ENCODE measurements around the gene FKBP10. TPM values are rescaled to one million over a fixed set of nuclear protein-coding genes. Genes with fewer than 3 reads are reported as not detected.

The FKBP10 gene
- total and polyA plus RNA-seq, 4 donors = 0.71 to 17.6 (median 5.6) TPM

DNA sequence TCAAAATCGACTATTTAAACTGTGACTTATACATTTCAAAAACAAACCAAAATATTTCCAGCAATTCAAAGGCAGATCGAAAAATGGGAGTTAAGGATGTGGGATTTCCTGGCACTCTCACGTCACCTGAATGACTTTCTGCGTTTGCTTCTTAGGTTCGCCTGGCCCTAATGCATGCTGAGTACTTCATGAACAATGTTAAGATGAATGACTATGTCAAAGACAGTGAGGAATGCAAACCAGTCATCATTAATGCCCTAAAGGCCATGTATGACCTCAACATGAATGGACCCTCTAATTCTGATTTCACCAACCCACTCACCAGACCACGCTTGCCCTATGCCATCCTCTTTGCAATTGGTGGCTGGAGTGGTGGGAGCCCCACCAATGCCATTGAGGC lies 32.2 kb downstream of the FKBP10 start:
- TF ChIP-seq NR2F2 (IDR thresholded peaks at IDR 0.05) (no peak), TAF1 (conservative IDR thresholded peaks at IDR 0.05) (no peak), HNF4A (conservative IDR thresholded peaks at IDR 0.05) (no peak), SP1 (IDR thresholded peaks at IDR 0.05) (no peak), RAD21 (IDR thresholded peaks at IDR 0.05) (no peak), YY1 (IDR thresholded peaks at IDR 0.05) (no peak), FOXA1 (IDR thresholded peaks at IDR 0.05) (no peak), FOXA2 (IDR thresholded peaks at IDR 0.05) (no peak), EGR1 (IDR thresholded peaks at IDR 0.05; ENCODE audit: low read depth in 2 of 2) (no peak), GABPA (IDR thresholded peaks at IDR 0.05 in 1 of 2, conservative IDR thresholded peaks at IDR 0.05 in 1 of 2) (no peak), HNF4G (IDR thresholded peaks at IDR 0.05) (no peak)
- TF ChIP-seq, protein P1, sequence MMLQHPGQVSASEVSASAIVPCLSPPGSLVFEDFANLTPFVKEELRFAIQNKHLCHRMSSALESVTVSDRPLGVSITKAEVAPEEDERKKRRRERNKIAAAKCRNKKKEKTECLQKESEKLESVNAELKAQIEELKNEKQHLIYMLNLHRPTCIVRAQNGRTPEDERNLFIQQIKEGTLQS (IDR thresholded peaks at IDR 0.05) = no peak
- TF ChIP-seq, protein P2, sequence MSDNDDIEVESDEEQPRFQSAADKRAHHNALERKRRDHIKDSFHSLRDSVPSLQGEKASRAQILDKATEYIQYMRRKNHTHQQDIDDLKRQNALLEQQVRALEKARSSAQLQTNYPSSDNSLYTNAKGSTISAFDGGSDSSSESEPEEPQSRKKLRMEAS (IDR thresholded peaks at IDR 0.05) = no peak
- TF ChIP-seq, protein P3, sequence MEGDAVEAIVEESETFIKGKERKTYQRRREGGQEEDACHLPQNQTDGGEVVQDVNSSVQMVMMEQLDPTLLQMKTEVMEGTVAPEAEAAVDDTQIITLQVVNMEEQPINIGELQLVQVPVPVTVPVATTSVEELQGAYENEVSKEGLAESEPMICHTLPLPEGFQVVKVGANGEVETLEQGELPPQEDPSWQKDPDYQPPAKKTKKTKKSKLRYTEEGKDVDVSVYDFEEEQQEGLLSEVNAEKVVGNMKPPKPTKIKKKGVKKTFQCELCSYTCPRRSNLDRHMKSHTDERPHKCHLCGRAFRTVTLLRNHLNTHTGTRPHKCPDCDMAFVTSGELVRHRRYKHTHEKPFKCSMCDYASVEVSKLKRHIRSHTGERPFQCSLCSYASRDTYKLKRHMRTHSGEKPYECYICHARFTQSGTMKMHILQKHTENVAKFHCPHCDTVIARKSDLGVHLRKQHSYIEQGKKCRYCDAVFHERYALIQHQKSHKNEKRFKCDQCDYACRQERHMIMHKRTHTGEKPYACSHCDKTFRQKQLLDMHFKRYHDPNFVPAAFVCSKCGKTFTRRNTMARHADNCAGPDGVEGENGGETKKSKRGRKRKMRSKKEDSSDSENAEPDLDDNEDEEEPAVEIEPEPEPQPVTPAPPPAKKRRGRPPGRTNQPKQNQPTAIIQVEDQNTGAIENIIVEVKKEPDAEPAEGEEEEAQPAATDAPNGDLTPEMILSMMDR (IDR thresholded peaks at IDR 0.05; ENCODE audit: low read depth, low read length, missing input control) = no peak
- TF ChIP-seq, protein P4, sequence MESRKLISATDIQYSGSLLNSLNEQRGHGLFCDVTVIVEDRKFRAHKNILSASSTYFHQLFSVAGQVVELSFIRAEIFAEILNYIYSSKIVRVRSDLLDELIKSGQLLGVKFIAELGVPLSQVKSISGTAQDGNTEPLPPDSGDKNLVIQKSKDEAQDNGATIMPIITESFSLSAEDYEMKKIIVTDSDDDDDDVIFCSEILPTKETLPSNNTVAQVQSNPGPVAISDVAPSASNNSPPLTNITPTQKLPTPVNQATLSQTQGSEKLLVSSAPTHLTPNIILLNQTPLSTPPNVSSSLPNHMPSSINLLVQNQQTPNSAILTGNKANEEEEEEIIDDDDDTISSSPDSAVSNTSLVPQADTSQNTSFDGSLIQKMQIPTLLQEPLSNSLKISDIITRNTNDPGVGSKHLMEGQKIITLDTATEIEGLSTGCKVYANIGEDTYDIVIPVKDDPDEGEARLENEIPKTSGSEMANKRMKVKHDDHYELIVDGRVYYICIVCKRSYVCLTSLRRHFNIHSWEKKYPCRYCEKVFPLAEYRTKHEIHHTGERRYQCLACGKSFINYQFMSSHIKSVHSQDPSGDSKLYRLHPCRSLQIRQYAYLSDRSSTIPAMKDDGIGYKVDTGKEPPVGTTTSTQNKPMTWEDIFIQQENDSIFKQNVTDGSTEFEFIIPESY (IDR thresholded peaks at IDR 0.05) = no peak
- no peaks in the 10 kb centered on the region for H3K9me3 ChIP-seq (ENCODE audit: control insufficient read depth in 4 of 4, low read length in 3 of 4)
- H3K36me3 ChIP-seq (ENCODE audit: control insufficient read depth in 4 of 4, insufficient read depth in 3 of 4, low read depth in 1 of 4, low read length in 3 of 4) = peaks cover 0 to 2% (median 0%) of the 10 kb centered on the region in 4 donors
- H3K9ac ChIP-seq (ENCODE audit: low read depth in 1 of 2, low read length in 2 of 2) = no peak overlapping the region
- H3K27ac ChIP-seq (ENCODE audit: low read depth in 1 of 2, low read length in 2 of 2) = no peak overlapping the region
- DNase-seq (ENCODE audit: low spot score) = no peak
- no peaks in the 10 kb centered on the region for H3K4me1 ChIP-seq (ENCODE audit: control insufficient read depth in 4 of 4, insufficient read depth in 4 of 4, low read length in 3 of 4)
- 96% methylated on average over 6 of the region's 6 CpGs for WGBS
- no peak overlapping the region for H3K4me3 ChIP-seq (ENCODE audit: low read depth in 1 of 3, low read length in 3 of 3)
- H3K27me3 ChIP-seq (ENCODE audit: control insufficient read depth in 4 of 4, insufficient read depth in 4 of 4, low read length in 3 of 4) = no peaks in the 10 kb centered on the region

DNA sequence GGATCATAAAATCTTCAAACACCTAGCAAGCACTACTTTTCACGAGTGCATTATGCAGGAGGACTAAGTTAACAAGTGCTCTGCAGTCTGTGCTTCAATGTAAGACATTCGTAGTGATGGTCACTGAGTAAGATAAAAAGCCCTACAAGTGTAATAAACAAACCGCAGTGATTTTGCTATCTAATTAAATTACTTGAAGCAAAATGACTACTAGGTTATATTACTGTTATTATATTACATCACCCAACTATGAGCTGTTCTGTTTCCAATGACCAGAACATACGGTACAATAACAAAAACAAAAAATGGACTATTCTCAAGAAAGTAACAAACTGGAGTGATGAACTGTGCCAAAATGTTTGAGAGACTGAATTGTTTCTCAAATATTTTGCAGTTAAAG lies 36.0 kb downstream of the FKBP10 start:
- H3K27ac ChIP-seq (ENCODE audit: low read depth in 1 of 2, low read length in 2 of 2) = no peak overlapping the region
- no peaks in the 10 kb centered on the region for H3K27me3 ChIP-seq (ENCODE audit: control insufficient read depth in 4 of 4, insufficient read depth in 4 of 4, low read length in 3 of 4)
- peaks cover 3 to 9% (median 6%) of the 10 kb centered on the region in 4 donors for H3K36me3 ChIP-seq (ENCODE audit: control insufficient read depth in 4 of 4, insufficient read depth in 3 of 4, low read depth in 1 of 4, low read length in 3 of 4)
- DNase-seq (ENCODE audit: low spot score) = no peak
- peaks cover 0 to 1% (median 0%) of the 10 kb centered on the region in 4 donors for H3K4me1 ChIP-seq (ENCODE audit: control insufficient read depth in 4 of 4, insufficient read depth in 4 of 4, low read length in 3 of 4)
- H3K9me3 ChIP-seq (ENCODE audit: control insufficient read depth in 4 of 4, low read length in 3 of 4) = no peaks in the 10 kb centered on the region
- 86% methylated on average over 4 of the region's 4 CpGs for WGBS
- no peak overlapping the region for H3K9ac ChIP-seq (ENCODE audit: low read depth in 1 of 2, low read length in 2 of 2)
- no peak overlapping the region for H3K4me3 ChIP-seq (ENCODE audit: low read depth in 1 of 3, low read length in 3 of 3)
- no peak for TF ChIP-seq NR2F2 (IDR thresholded peaks at IDR 0.05)
- TF ChIP-seq GABPA (IDR thresholded peaks at IDR 0.05 in 1 of 2, conservative IDR thresholded peaks at IDR 0.05 in 1 of 2) = no peak
- no peak for TF ChIP-seq FOXA1 (IDR thresholded peaks at IDR 0.05)
- TF ChIP-seq, protein P3 (IDR thresholded peaks at IDR 0.05; ENCODE audit: low read depth, low read length, missing input control) = no peak
- TF ChIP-seq HNF4G (IDR thresholded peaks at IDR 0.05) = no peak
- TF ChIP-seq, protein P1 (IDR thresholded peaks at IDR 0.05) = no peak
- no peak for TF ChIP-seq TAF1 (conservative IDR thresholded peaks at IDR 0.05)
- no peak for TF ChIP-seq YY1 (IDR thresholded peaks at IDR 0.05)
- TF ChIP-seq, protein P4 (IDR thresholded peaks at IDR 0.05) = no peak
- no peak for TF ChIP-seq JUND (IDR thresholded peaks at IDR 0.05)
- no peak for TF ChIP-seq HNF4A (conservative IDR thresholded peaks at IDR 0.05)
- no peak for TF ChIP-seq RAD21 (IDR thresholded peaks at IDR 0.05)
- no peak for TF ChIP-seq RXRA (IDR thresholded peaks at IDR 0.05)
- TF ChIP-seq, protein P5, sequence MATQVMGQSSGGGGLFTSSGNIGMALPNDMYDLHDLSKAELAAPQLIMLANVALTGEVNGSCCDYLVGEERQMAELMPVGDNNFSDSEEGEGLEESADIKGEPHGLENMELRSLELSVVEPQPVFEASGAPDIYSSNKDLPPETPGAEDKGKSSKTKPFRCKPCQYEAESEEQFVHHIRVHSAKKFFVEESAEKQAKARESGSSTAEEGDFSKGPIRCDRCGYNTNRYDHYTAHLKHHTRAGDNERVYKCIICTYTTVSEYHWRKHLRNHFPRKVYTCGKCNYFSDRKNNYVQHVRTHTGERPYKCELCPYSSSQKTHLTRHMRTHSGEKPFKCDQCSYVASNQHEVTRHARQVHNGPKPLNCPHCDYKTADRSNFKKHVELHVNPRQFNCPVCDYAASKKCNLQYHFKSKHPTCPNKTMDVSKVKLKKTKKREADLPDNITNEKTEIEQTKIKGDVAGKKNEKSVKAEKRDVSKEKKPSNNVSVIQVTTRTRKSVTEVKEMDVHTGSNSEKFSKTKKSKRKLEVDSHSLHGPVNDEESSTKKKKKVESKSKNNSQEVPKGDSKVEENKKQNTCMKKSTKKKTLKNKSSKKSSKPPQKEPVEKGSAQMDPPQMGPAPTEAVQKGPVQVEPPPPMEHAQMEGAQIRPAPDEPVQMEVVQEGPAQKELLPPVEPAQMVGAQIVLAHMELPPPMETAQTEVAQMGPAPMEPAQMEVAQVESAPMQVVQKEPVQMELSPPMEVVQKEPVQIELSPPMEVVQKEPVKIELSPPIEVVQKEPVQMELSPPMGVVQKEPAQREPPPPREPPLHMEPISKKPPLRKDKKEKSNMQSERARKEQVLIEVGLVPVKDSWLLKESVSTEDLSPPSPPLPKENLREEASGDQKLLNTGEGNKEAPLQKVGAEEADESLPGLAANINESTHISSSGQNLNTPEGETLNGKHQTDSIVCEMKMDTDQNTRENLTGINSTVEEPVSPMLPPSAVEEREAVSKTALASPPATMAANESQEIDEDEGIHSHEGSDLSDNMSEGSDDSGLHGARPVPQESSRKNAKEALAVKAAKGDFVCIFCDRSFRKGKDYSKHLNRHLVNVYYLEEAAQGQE (IDR thresholded peaks at IDR 0.05) = no peak
- TF ChIP-seq, protein P2 (IDR thresholded peaks at IDR 0.05) = no peak
- TF ChIP-seq SP1 (IDR thresholded peaks at IDR 0.05) = no peak
- no peak for TF ChIP-seq FOXA2 (IDR thresholded peaks at IDR 0.05)
